Testis (tissue), 2 donors: Measurements from ENCODE around the gene STXBP2.

ENCODE experiments used
- POLR2A ChIP-seq: fragments of 450-650 bp; IDR thresholded peaks from one replicate; pipeline ENCODE4 v1.6.1; 2017; ENCODE audit warnings: antibody characterized with exemption, mild to moderate bottlenecking, moderate library complexity
- TF ChIP-seq, protein P1 (sequence below), 3 experiments: fragments of 450-650 bp in 2 of 3; fragments of 200-600 bp in 1 of 3; sonication (generic) in 1 of 3; IDR thresholded peaks; one replicate each; pipeline ENCODE4 v1.5.1; 2016 to 2019; ENCODE audit warnings: antibody characterized with exemption in 3 of 3, mild to moderate bottlenecking in 2 of 3, moderate library complexity in 1 of 3

DNA sequence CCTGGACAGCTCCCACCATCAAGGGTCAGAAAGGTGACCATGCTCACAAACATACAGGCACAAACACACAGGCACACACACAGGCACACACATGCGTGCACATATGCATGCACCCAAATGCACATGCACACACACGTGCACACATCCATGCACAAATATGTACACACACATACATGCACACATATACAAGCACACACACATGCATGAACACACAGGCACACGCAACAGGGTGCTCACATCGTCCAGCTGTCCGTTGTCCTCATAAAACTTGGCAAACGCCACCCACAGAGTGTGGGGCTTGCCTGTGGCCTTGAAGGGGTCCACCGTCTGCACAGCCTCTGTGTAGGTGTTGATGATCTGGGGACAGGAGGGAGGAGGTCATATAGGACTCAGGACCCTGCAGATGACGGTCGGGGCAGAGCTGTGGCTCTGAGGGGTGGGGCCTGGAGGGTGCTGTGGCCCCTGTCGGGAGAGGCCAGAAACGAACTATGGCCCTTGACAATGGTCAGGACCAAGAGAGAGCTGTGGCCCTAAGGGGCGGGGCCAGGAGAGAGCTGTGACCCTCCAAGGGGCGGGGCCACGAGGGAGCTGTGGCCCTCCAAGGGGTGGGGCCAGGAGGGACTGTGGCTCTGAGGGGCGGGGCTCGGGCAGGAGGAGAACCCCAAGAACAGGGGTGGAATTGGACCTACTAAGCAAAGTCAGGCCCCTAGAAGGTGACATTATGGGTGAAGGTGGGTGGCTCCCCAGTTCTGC is 13.8 kb upstream of the STXBP2 start:
- TF ChIP-seq, protein P1, sequence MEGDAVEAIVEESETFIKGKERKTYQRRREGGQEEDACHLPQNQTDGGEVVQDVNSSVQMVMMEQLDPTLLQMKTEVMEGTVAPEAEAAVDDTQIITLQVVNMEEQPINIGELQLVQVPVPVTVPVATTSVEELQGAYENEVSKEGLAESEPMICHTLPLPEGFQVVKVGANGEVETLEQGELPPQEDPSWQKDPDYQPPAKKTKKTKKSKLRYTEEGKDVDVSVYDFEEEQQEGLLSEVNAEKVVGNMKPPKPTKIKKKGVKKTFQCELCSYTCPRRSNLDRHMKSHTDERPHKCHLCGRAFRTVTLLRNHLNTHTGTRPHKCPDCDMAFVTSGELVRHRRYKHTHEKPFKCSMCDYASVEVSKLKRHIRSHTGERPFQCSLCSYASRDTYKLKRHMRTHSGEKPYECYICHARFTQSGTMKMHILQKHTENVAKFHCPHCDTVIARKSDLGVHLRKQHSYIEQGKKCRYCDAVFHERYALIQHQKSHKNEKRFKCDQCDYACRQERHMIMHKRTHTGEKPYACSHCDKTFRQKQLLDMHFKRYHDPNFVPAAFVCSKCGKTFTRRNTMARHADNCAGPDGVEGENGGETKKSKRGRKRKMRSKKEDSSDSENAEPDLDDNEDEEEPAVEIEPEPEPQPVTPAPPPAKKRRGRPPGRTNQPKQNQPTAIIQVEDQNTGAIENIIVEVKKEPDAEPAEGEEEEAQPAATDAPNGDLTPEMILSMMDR (IDR thresholded peaks at IDR 0.05), result no peak
- TF ChIP-seq POLR2A, result no peak
